ENCODE measurements around the gene BAG1.

The BAG1 gene

GRCh38 chr9:33290247-33291030, 25.9 kb upstream of the BAG1 start, which contains the start of gene NFX1:
Gene NFX1 (plus strand): TSS chr9:33290516. CDS start chr9:33290573, 57 bp downstream.
- H3K27ac Mint-ChIP-seq, result peak within 1 kb of the TSS; percentile 100
- no peaks in the 10 kb centered on the region for H3K9me3 Mint-ChIP-seq
- H3K36me3 Mint-ChIP-seq (ENCODE audit: low read depth), result peaks cover 32% of the 10 kb centered on the region
- H3K4me1 Mint-ChIP-seq (ENCODE audit: low read depth), result peaks cover 26% of the 10 kb centered on the region
- peak; percentile 100 for DNase-seq (ENCODE audit: low spot score)
- peaks cover 3% of the 10 kb centered on the region for H3K27me3 Mint-ChIP-seq (ENCODE audit: low read depth)
- peak within 1 kb of the TSS; percentile 93 for H3K4me3 Mint-ChIP-seq

DNA sequence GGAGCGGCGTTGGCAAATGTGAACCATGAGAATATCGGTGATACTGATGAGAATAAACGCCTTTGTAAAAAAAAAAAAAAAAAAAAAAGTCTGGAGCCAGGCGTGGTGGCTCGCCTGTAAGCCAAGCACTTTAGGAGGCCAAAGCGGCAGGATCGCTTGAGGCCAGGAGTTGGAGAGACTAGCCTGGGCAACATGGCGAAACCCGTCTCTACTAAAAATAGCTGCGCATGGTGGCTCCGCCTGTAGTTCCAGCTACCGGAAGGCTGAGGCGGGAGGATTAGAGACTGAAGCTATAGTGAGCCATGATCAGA, 25.4 kb upstream of the BAG1 start:
- H3K4me1 Mint-ChIP-seq (ENCODE audit: low read depth), result peaks cover 24% of the 10 kb centered on the region
- peak overlapping the region; percentile 93 for H3K4me3 Mint-ChIP-seq
- H3K27me3 Mint-ChIP-seq (ENCODE audit: low read depth), result peaks cover 3% of the 10 kb centered on the region
- no peak for DNase-seq (ENCODE audit: low spot score)
- peaks cover 30% of the 10 kb centered on the region for H3K36me3 Mint-ChIP-seq (ENCODE audit: low read depth)
- no peaks in the 10 kb centered on the region for H3K9me3 Mint-ChIP-seq
- H3K27ac Mint-ChIP-seq, result peak overlapping the region; percentile 100

DNA sequence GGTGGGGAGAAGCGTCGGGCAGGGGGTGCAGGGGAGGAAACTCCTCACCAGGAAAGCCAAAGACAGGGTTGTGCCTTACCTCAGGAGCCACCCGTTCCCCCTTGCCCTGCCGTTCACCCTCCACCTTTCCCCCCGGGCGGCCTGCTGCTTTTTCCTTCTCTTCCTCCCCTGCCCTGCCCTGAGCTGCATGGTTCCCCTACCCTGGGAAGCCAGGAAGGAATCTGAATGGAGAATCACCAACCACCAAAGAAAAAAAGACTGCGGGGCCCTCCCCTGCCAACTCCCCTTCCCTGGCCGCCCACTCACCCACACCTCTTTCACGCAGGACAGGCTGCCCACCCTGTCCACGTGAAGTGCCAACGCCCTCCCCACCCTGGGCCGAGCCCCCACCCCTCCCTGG, 25.0 kb upstream of the BAG1 start:
- no peaks in the 10 kb centered on the region for H3K9me3 Mint-ChIP-seq
- peaks cover 3% of the 10 kb centered on the region for H3K27me3 Mint-ChIP-seq (ENCODE audit: low read depth)
- H3K4me3 Mint-ChIP-seq, result peak overlapping the region; percentile 93
- H3K36me3 Mint-ChIP-seq (ENCODE audit: low read depth), result peaks cover 26% of the 10 kb centered on the region
- peak; percentile 27 for DNase-seq (ENCODE audit: low spot score)
- H3K27ac Mint-ChIP-seq, result peak overlapping the region; percentile 100
- peaks cover 20% of the 10 kb centered on the region for H3K4me1 Mint-ChIP-seq (ENCODE audit: low read depth)

GRCh38 chr9:33288828-33289483, 24.4 kb upstream of the BAG1 start:
- H3K4me3 Mint-ChIP-seq, result no peak overlapping the region
- H3K4me1 Mint-ChIP-seq (ENCODE audit: low read depth), result peaks cover 19% of the 10 kb centered on the region
- peaks cover 23% of the 10 kb centered on the region for H3K36me3 Mint-ChIP-seq (ENCODE audit: low read depth)
- DNase-seq (ENCODE audit: low spot score), result no peak
- peak overlapping the region; percentile 70 for H3K27ac Mint-ChIP-seq
- H3K27me3 Mint-ChIP-seq (ENCODE audit: low read depth), result peaks cover 3% of the 10 kb centered on the region
- H3K9me3 Mint-ChIP-seq, result no peaks in the 10 kb centered on the region

GRCh38 chr9:33288235-33288634, 23.7 kb upstream of the BAG1 start:
- Mint-ChIP-seq H3K27ac (peak overlapping the region; percentile 70), H3K27me3 (ENCODE audit: low read depth) (peaks cover 3% of the 10 kb centered on the region), H3K4me1 (ENCODE audit: low read depth) (peaks cover 16% of the 10 kb centered on the region), H3K9me3 (no peaks in the 10 kb centered on the region), H3K4me3 (peak overlapping the region; percentile 12), H3K36me3 (ENCODE audit: low read depth) (peaks cover 20% of the 10 kb centered on the region)
- no peak for DNase-seq (ENCODE audit: low spot score)

DNA sequence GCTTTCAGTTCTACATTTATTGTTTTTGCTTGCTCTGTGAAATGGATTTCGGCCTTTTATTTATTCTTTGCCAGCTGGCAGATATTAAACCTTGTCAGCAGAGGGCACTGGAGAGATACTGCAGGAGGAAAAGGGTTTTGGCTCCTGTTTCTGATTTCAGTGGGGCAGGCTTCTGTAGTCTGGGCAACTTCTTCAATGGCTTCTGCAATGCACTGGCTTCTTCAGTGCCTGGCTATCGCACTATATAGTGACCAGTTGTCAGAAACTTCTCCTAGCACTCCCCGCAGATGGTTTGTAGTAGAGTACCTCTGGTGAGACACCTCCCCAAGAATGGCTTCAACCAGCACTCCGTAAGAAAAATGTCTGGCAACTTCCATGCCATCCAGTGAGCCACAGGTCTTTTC, 22.6 kb upstream of the BAG1 start:
- peaks cover 5% of the 10 kb centered on the region for H3K4me1 Mint-ChIP-seq (ENCODE audit: low read depth)
- peak; percentile 49 for DNase-seq (ENCODE audit: low spot score)
- no peak overlapping the region for H3K4me3 Mint-ChIP-seq
- no peaks in the 10 kb centered on the region for H3K9me3 Mint-ChIP-seq
- peak overlapping the region; percentile 79 for H3K27ac Mint-ChIP-seq
- H3K36me3 Mint-ChIP-seq (ENCODE audit: low read depth), result peaks cover 16% of the 10 kb centered on the region
- H3K27me3 Mint-ChIP-seq (ENCODE audit: low read depth), result peaks cover 3% of the 10 kb centered on the region

DNA sequence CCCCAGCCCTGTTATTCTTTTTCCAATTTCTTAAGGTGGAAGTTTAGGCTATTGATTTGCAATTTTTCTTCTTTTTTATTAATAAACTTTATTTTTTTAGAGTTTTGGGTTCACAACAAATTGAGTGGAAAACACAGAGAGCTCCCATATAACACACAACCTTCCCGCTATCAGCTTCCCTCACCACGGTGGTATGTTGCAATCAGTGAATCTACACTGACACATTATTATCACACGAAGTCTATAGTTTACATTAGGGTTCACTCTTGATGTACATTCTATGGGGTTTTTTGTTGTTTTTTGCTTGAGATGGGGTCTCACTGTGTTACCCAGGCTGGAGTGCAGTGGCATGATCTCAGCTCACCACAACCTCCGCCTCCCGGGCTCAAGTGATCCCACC, 21.0 kb upstream of the BAG1 start:
- H3K36me3 Mint-ChIP-seq (ENCODE audit: low read depth), result peaks cover 20% of the 10 kb centered on the region
- DNase-seq (ENCODE audit: low spot score), result no peak
- H3K27ac Mint-ChIP-seq, result no peak overlapping the region
- peaks cover 3% of the 10 kb centered on the region for H3K27me3 Mint-ChIP-seq (ENCODE audit: low read depth)
- no peaks in the 10 kb centered on the region for H3K9me3 Mint-ChIP-seq
- H3K4me1 Mint-ChIP-seq (ENCODE audit: low read depth), result peaks cover 1% of the 10 kb centered on the region
- H3K4me3 Mint-ChIP-seq, result no peak overlapping the region

DNA sequence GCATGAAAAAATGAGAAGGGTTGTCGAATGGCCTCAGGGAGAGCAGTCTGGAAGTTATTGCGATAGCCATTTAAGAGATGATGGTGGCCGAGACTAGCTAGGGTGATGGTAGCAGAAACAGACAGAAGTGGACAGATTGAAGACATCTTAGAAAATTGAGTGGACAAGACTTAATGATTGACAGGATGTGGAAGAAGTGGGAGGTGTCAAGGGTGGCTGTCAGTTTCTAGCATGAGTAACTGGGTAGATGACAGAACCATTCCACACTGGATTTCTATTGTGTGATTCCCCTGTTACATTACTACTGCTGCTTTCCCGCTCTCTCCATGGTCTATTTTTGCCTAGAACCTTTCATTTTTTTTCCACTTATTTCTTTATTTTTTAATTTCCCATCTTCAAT, 13.0 kb upstream of the BAG1 start:
- Mint-ChIP-seq H3K27me3 (ENCODE audit: low read depth) (no peaks in the 10 kb centered on the region), H3K4me3 (no peak overlapping the region), H3K4me1 (ENCODE audit: low read depth) (peaks cover 7% of the 10 kb centered on the region), H3K9me3 (no peaks in the 10 kb centered on the region), H3K27ac (no peak overlapping the region), H3K36me3 (ENCODE audit: low read depth) (peaks cover 55% of the 10 kb centered on the region)
- DNase-seq (ENCODE audit: low spot score), result no peak

GRCh38 chr9:33273972-33274328, 9.4 kb upstream of the BAG1 start:
- no peak overlapping the region for H3K4me3 Mint-ChIP-seq
- no peaks in the 10 kb centered on the region for H3K9me3 Mint-ChIP-seq
- H3K4me1 Mint-ChIP-seq (ENCODE audit: low read depth), result peaks cover 10% of the 10 kb centered on the region
- H3K36me3 Mint-ChIP-seq (ENCODE audit: low read depth), result peaks cover 60% of the 10 kb centered on the region
- no peak overlapping the region for H3K27ac Mint-ChIP-seq
- no peak for DNase-seq (ENCODE audit: low spot score)
- H3K27me3 Mint-ChIP-seq (ENCODE audit: low read depth), result no peaks in the 10 kb centered on the region

GRCh38 chr9:33273266-33273971, 8.9 kb upstream of the BAG1 start:
- H3K9me3 Mint-ChIP-seq, result no peaks in the 10 kb centered on the region
- no peaks in the 10 kb centered on the region for H3K27me3 Mint-ChIP-seq (ENCODE audit: low read depth)
- H3K4me1 Mint-ChIP-seq (ENCODE audit: low read depth), result peaks cover 11% of the 10 kb centered on the region
- no peak for DNase-seq (ENCODE audit: low spot score)
- peaks cover 61% of the 10 kb centered on the region for H3K36me3 Mint-ChIP-seq (ENCODE audit: low read depth)
- H3K4me3 Mint-ChIP-seq, result no peak overlapping the region
- peak overlapping the region; percentile 50 for H3K27ac Mint-ChIP-seq

GRCh38 chr9:33272061-33272460, 7.6 kb upstream of the BAG1 start:
- Mint-ChIP-seq H3K9me3 (no peaks in the 10 kb centered on the region), H3K36me3 (ENCODE audit: low read depth) (peaks cover 57% of the 10 kb centered on the region), H3K4me3 (no peak overlapping the region), H3K4me1 (ENCODE audit: low read depth) (peaks cover 21% of the 10 kb centered on the region), H3K27ac (peak overlapping the region; percentile 44), H3K27me3 (ENCODE audit: low read depth) (no peaks in the 10 kb centered on the region)
- no peak for DNase-seq (ENCODE audit: low spot score)

DNA sequence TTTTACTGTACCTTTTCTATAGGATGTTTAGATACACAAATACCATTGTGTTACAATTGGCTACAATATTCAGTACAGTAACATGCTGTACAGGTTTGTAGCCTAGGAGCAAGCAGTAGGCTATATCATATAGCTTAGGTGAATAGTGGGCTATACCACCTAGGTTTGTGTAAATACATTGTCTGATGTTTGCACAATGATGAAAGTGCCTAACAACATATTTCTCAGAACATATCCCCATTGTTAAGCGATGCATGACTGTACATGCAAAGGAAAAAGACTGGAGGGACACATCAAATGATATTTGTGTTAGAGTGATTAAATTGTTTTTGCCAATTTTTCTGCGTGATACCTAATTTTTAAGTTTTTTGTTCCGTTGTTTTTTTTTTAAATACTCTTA, 5.6 kb upstream of the BAG1 start:
- DNase-seq (ENCODE audit: low spot score), result no peak
- Mint-ChIP-seq H3K9me3 (no peaks in the 10 kb centered on the region), H3K4me1 (ENCODE audit: low read depth) (peaks cover 35% of the 10 kb centered on the region), H3K27me3 (ENCODE audit: low read depth) (no peaks in the 10 kb centered on the region), H3K36me3 (ENCODE audit: low read depth) (peaks cover 56% of the 10 kb centered on the region), H3K27ac (no peak overlapping the region), H3K4me3 (no peak overlapping the region)

DNA sequence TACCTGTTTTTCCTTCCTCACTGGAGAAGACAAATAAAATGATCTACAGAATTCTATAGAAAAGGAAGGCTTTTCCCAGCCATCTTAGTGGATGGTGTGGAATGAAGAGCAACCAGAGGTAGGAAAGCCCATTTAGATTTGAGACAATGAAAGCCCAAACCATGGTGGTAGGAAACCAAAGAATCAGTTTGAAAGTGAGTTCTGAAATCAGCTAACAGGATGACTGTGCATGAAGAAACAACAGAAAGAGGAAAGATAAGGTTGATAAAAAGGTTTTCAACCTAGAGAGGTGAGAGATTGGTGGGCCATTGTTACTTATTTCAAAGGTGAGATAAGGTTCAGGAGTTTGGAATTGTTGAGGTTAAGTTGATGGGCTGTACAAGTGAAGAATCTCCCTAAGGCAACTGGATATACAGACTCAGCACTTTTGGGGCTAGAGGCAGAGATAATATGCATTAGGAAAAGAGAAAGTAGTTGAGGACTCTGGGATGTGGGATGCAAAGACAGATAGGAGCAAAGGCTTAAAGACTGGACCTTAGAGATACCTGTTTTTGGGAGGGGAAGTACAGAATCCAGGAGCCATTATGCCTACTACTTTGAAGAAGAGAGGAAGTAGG, 2.8 kb upstream of the BAG1 start:
- H3K27ac Mint-ChIP-seq, result peak overlapping the region; percentile 54
- H3K36me3 Mint-ChIP-seq (ENCODE audit: low read depth), result peaks cover 56% of the 10 kb centered on the region
- DNase-seq (ENCODE audit: low spot score), result no peak
- peak overlapping the region; percentile 97 for H3K4me3 Mint-ChIP-seq
- no peaks in the 10 kb centered on the region for H3K27me3 Mint-ChIP-seq (ENCODE audit: low read depth)
- H3K4me1 Mint-ChIP-seq (ENCODE audit: low read depth), result peaks cover 38% of the 10 kb centered on the region
- no peaks in the 10 kb centered on the region for H3K9me3 Mint-ChIP-seq

Data from T-helper 2 cell treated with Interferon-gamma antibody and Interleukin-4, amounts not matched to agents 5 μg/mL and 100 μg/mL, for 36 hours (primary cell).